Naive thymus-derived CD4-positive, alpha-beta T cell (primary cell): ENCODE measurements around the gene RASA3. TPM values are rescaled to one million over a fixed set of nuclear protein-coding genes. Genes with fewer than 3 reads are reported as not detected.

ENCODE experiments used
- ATAC-seq: fragments of 150-1000 bp; cut with Tn5 transposase; 2 replicates; pipeline ENCODE4 v1.10.0; 2021; ENCODE audit warnings: mild to moderate bottlenecking, moderate library complexity
- CTCF ChIA-PET: fragments of 350-600 bp; sonication (Branson Sonifier 250); formaldehyde crosslinking; loops from one replicate; lab custom pipeline; 2021; ENCODE audit warnings: antibody characterized with exemption; lab: Charles Lee
- POLR2A ChIA-PET: fragments of 350-600 bp; sonication (Branson Sonifier 250); formaldehyde crosslinking; loops from one replicate; lab custom pipeline; 2021; ENCODE audit warnings: antibody characterized with exemption, inconsistent platforms; lab: Charles Lee
- DNase-seq, 9 donors: peaks; one replicate each; pipeline versions ENCODE4 v3.0.0 to v3.0.0-alpha.2; 2020 to 2022; ENCODE audit warnings: mixed read lengths in 1 of 9
- H3K27ac ChIP-seq: one replicate; pipeline ENCODE4 v1.7.0; 2013; ENCODE audit warnings: mild to moderate bottlenecking, low read depth, low read length, moderate library complexity
- H3K27me3 ChIP-seq, 2 donors: one replicate each; pipeline ENCODE4 v1.7.0; 2013; ENCODE audit warnings: low read length in 2 of 2, mild to moderate bottlenecking in 2 of 2, moderate library complexity in 2 of 2; ENCODE audit not compliant: control insufficient read depth in 2 of 2, insufficient read depth in 2 of 2
- H3K36me3 ChIP-seq, 3 experiments: 1 replicate in 2 of 3; 2 replicates in 1 of 3; pipeline ENCODE4 v1.7.0; 2013; ENCODE audit warnings: low read length in 3 of 3, mild to moderate bottlenecking in 3 of 3, moderate library complexity in 1 of 3; ENCODE audit not compliant: insufficient read depth in 3 of 3, control insufficient read depth in 2 of 3
- H3K4me1 ChIP-seq, 2 donors: one replicate each; pipeline ENCODE4 v1.7.0; 2013; ENCODE audit warnings: low read length in 2 of 2, mild to moderate bottlenecking in 2 of 2, moderate library complexity in 1 of 2; ENCODE audit not compliant: control insufficient read depth in 2 of 2, insufficient read depth in 2 of 2
- H3K4me3 ChIP-seq: 2 replicates; pipeline ENCODE4 v1.7.0; 2013; ENCODE audit warnings: mild to moderate bottlenecking, low read length
- H3K9me3 ChIP-seq, 3 experiments: 1 replicate in 2 of 3; 2 replicates in 1 of 3; pipeline ENCODE4 v1.7.0; 2013; ENCODE audit warnings: low read length in 3 of 3; ENCODE audit not compliant: control insufficient read depth in 2 of 3
- H3K27ac Mint-ChIP-seq, 9 donors: one replicate each; pipeline ENCODE4 v1.8.0; 2020 to 2022; ENCODE audit warnings: mixed read lengths in 9 of 9, mild to moderate bottlenecking in 8 of 9, moderate library complexity in 5 of 9, inconsistent platforms in 2 of 9
- H3K27me3 Mint-ChIP-seq, 5 donors: one replicate each; pipeline ENCODE4 v1.8.0; 2021 to 2022; ENCODE audit warnings: mixed read lengths in 5 of 5, mild to moderate bottlenecking in 1 of 5
- H3K36me3 Mint-ChIP-seq, 5 donors: one replicate each; pipeline ENCODE4 v1.8.0; 2020 to 2022; ENCODE audit warnings: mixed read lengths in 5 of 5, mild to moderate bottlenecking in 3 of 5, inconsistent platforms in 1 of 5
- H3K4me1 Mint-ChIP-seq, 7 donors: one replicate each; pipeline ENCODE4 v1.8.0; 2020 to 2022; ENCODE audit warnings: mixed read lengths in 7 of 7, mild to moderate bottlenecking in 3 of 7, inconsistent platforms in 1 of 7
- H3K4me3 Mint-ChIP-seq, 10 donors: one replicate each; pipeline ENCODE4 v1.8.0; 2020 to 2022; ENCODE audit warnings: mild to moderate bottlenecking in 10 of 10, mixed read lengths in 10 of 10, moderate library complexity in 6 of 10, inconsistent platforms in 2 of 10
- H3K9me3 Mint-ChIP-seq, 11 donors: one replicate each; pipeline ENCODE4 v1.8.0; 2020 to 2022; ENCODE audit warnings: mixed read lengths in 11 of 11, mild to moderate bottlenecking in 4 of 11, inconsistent platforms in 1 of 11, moderate library complexity in 1 of 11
- intact Hi-C, 2 donors: fragments of 100-400 bp; cut with micrococcal nuclease; formaldehyde crosslinking; loops; one replicate each; pipeline ENCODE4 v1.15.1; 2023
- polyA plus RNA-seq, 2 donors: library from polyadenylated mRNA; unstranded; fragments of 300-500 nt; fragmentation: Illumina TruSeq; gene quantifications; one replicate each; pipeline ENCODE4 v1.2.3, GENCODE V29; 2021
- total RNA-seq, 6 experiments: library from RNA in 5 of 6; stranded (reverse) in 5 of 6; gene quantifications; 1 replicate in 5 of 6; 2 replicates in 1 of 6; pipeline ENCODE4 v1.2.3 and lab custom pipeline; 2021 to 2026

Gene RASA3
- total and polyA plus RNA-seq, 7 experiments from 2014 or later: 109 to 227 (median 195) TPM

- no peaks in the 10 kb centered on the region for H3K9me3 ChIP-seq
- H3K4me3 ChIP-seq: no peak overlapping the region
- H3K27me3 Mint-ChIP-seq: no peaks in the 10 kb centered on the region
- ChIA-PET CTCF (no interaction called here), POLR2A (no interaction called here)
- H3K4me3 Mint-ChIP-seq: no peak overlapping the region
- H3K4me1 Mint-ChIP-seq: peaks cover 6 to 37% (median 31%) of the 10 kb centered on the region in 7 donors
- H3K27ac Mint-ChIP-seq: peak overlapping the region in 4 of 9 donors; percentile 43 to 87 (median 68)
- peaks cover 6 to 38% (median 15%) of the 10 kb centered on the region in 5 donors for H3K36me3 Mint-ChIP-seq
- H3K27me3 ChIP-seq: no peaks in the 10 kb centered on the region
- peak; percentile 31 for ATAC-seq
- DNase-seq: no peak
- intact Hi-C loops: no loop called here
- no peak overlapping the region for H3K27ac ChIP-seq
- H3K36me3 ChIP-seq: peaks cover 13 to 87% (median 45%) of the 10 kb centered on the region in 3 experiments
- peaks cover 0 to 10% (median 0%) of the 10 kb centered on the region in 11 donors for H3K9me3 Mint-ChIP-seq
- H3K4me1 ChIP-seq: peaks cover 6 to 9% of the 10 kb centered on the region in 2 donors
These were observed 102.4 kb downstream of the RASA3 start for GRCh38 chr13:114029866-114030625.

- H3K36me3 Mint-ChIP-seq: peaks cover 6 to 34% (median 19%) of the 10 kb centered on the region in 5 donors
- ATAC-seq (no peak), DNase-seq (no peak)
- Histone ChIP-seq H3K4me1 (no peaks in the 10 kb centered on the region), H3K9me3 (no peaks in the 10 kb centered on the region), H3K4me3 (no peak overlapping the region), H3K36me3 (peaks cover 22 to 90% (median 48%) of the 10 kb centered on the region in 3 experiments), H3K27me3 (no peaks in the 10 kb centered on the region), H3K27ac (no peak overlapping the region)
- H3K27ac Mint-ChIP-seq: peak overlapping the region in 1 of 9 donors; percentile 78
- POLR2A ChIA-PET: no interaction called here
- peaks cover 0 to 10% (median 0%) of the 10 kb centered on the region in 11 donors for H3K9me3 Mint-ChIP-seq
- no peak overlapping the region for H3K4me3 Mint-ChIP-seq
- intact Hi-C loops: no loop called here
- CTCF ChIA-PET: no interaction called here
- peaks cover 6 to 27% (median 21%) of the 10 kb centered on the region in 7 donors for H3K4me1 Mint-ChIP-seq
- no peaks in the 10 kb centered on the region for H3K27me3 Mint-ChIP-seq
These were observed 104.6 kb downstream of the RASA3 start for GRCh38 chr13:114027826-114028225.

GRCh38 chr13:114027046-114027715, 105.2 kb downstream of the RASA3 start:
- peaks cover 22 to 93% (median 53%) of the 10 kb centered on the region in 3 experiments for H3K36me3 ChIP-seq
- H3K36me3 Mint-ChIP-seq: peaks cover 6 to 31% (median 19%) of the 10 kb centered on the region in 5 donors
- peaks cover 0 to 11% (median 0%) of the 10 kb centered on the region in 11 donors for H3K9me3 Mint-ChIP-seq
- no peaks in the 10 kb centered on the region for H3K9me3 ChIP-seq
- H3K27me3 ChIP-seq: no peaks in the 10 kb centered on the region
- ChIA-PET POLR2A (interaction anchor here (0.5 kb wide), 1 partner anchor 83 kb away, joined by 3 read pairs; no protein-coding TSS in a partner anchor), CTCF (no interaction called here)
- ATAC-seq (no peak), DNase-seq (no peak)
- H3K27ac ChIP-seq: no peak overlapping the region
- intact Hi-C loops: no loop called here
- H3K4me1 ChIP-seq: no peaks in the 10 kb centered on the region
- H3K4me1 Mint-ChIP-seq: peaks cover 6 to 24% (median 18%) of the 10 kb centered on the region in 7 donors
- no peak overlapping the region for H3K4me3 ChIP-seq
- peak overlapping the region in 1 of 10 donors; percentile 29 for H3K4me3 Mint-ChIP-seq
- no peaks in the 10 kb centered on the region for H3K27me3 Mint-ChIP-seq
- peak overlapping the region in 3 of 9 donors; percentile 54 to 74 (median 59) for H3K27ac Mint-ChIP-seq

- Mint-ChIP-seq H3K4me3 (peak overlapping the region in 1 of 10 donors; percentile 29), H3K27ac (peak overlapping the region in 4 of 9 donors; percentile 21 to 74 (median 48)), H3K27me3 (no peaks in the 10 kb centered on the region), H3K4me1 (peaks cover 6 to 17% (median 16%) of the 10 kb centered on the region in 7 donors), H3K9me3 (peaks cover 0 to 11% (median 0%) of the 10 kb centered on the region in 11 donors), H3K36me3 (peaks cover 6 to 31% (median 15%) of the 10 kb centered on the region in 5 donors)
- Histone ChIP-seq H3K27ac (no peak overlapping the region), H3K4me3 (no peak overlapping the region), H3K4me1 (no peaks in the 10 kb centered on the region), H3K9me3 (no peaks in the 10 kb centered on the region), H3K27me3 (no peaks in the 10 kb centered on the region), H3K36me3 (peaks cover 23 to 94% (median 60%) of the 10 kb centered on the region in 3 experiments)
- ChIA-PET CTCF (no interaction called here), POLR2A (interaction anchor here (0.5 kb wide), 1 partner anchor 84 kb away, joined by 3 read pairs; no protein-coding TSS in a partner anchor)
- no peak for ATAC-seq
- intact Hi-C loops: no loop called here
- DNase-seq: no peak
These were observed 105.9 kb downstream of the RASA3 start for GRCh38 chr13:114026481-114026880.

GRCh38 chr13:114025714-114026431, 106.5 kb downstream of the RASA3 start:
- ATAC-seq: no peak
- no peak overlapping the region for H3K4me3 Mint-ChIP-seq

GRCh38 chr13:114025405-114025713, 107.1 kb downstream of the RASA3 start:
- Mint-ChIP-seq H3K4me1 (peaks cover 0 to 6% (median 5%) of the 10 kb centered on the region in 7 donors), H3K9me3 (peaks cover 0 to 11% (median 0%) of the 10 kb centered on the region in 11 donors), H3K36me3 (peaks cover 0 to 32% (median 6%) of the 10 kb centered on the region in 5 donors), H3K4me3 (no peak overlapping the region), H3K27ac (peak overlapping the region in 6 of 9 donors; percentile 23 to 84 (median 56)), H3K27me3 (no peaks in the 10 kb centered on the region)
- ChIA-PET CTCF (interaction anchor here (0.6 kb wide), 1 partner anchor 187 kb away, joined by 3 read pairs; no protein-coding TSS in a partner anchor), POLR2A (interaction anchor here (0.9 kb wide), 1 partner anchor 85 kb away, joined by 3 read pairs; no protein-coding TSS in a partner anchor)
- Histone ChIP-seq H3K36me3 (peaks cover 26 to 94% (median 70%) of the 10 kb centered on the region in 3 experiments), H3K27me3 (no peaks in the 10 kb centered on the region), H3K4me1 (no peaks in the 10 kb centered on the region), H3K9me3 (no peaks in the 10 kb centered on the region), H3K27ac (no peak overlapping the region), H3K4me3 (no peak overlapping the region)
- intact Hi-C loops: no loop called here
- DNase-seq (no peak), ATAC-seq (no peak)

More at GRCh38 chr13:114025714-114026431, 106.5 kb downstream of the RASA3 start:
- Histone ChIP-seq H3K4me1 (no peaks in the 10 kb centered on the region), H3K9me3 (no peaks in the 10 kb centered on the region), H3K27ac (no peak overlapping the region), H3K27me3 (no peaks in the 10 kb centered on the region), H3K36me3 (peaks cover 25 to 94% (median 66%) of the 10 kb centered on the region in 3 experiments), H3K4me3 (no peak overlapping the region)
- ChIA-PET CTCF (interaction anchor here (0.6 kb wide), 1 partner anchor 187 kb away, joined by 3 read pairs; no protein-coding TSS in a partner anchor), POLR2A (interaction anchor here (0.9 kb wide), 1 partner anchor 84 kb away, joined by 3 read pairs; no protein-coding TSS in a partner anchor)
- DNase-seq: no peak
- intact Hi-C loops: no loop called here
- no peaks in the 10 kb centered on the region for H3K27me3 Mint-ChIP-seq
- H3K36me3 Mint-ChIP-seq: peaks cover 4 to 31% (median 9%) of the 10 kb centered on the region in 5 donors
- H3K9me3 Mint-ChIP-seq: peaks cover 0 to 11% (median 0%) of the 10 kb centered on the region in 11 donors
- H3K4me1 Mint-ChIP-seq: peaks cover 3 to 11% (median 9%) of the 10 kb centered on the region in 7 donors
- peak overlapping the region in 7 of 9 donors; percentile 24 to 76 (median 68) for H3K27ac Mint-ChIP-seq
